SW 1271 (cell line): Measurements from ENCODE around the gene NR4A2.

Source experiments
- DNase-seq, 2 experiments: peaks; one replicate each; lab custom pipeline; 2025; lab: John Stamatoyannopoulos, UW

NR4A2 gene

GRCh38 chr2:156340377-156340776, 7.9 kb upstream of the NR4A2 start:
- no peak for DNase-seq

DNA sequence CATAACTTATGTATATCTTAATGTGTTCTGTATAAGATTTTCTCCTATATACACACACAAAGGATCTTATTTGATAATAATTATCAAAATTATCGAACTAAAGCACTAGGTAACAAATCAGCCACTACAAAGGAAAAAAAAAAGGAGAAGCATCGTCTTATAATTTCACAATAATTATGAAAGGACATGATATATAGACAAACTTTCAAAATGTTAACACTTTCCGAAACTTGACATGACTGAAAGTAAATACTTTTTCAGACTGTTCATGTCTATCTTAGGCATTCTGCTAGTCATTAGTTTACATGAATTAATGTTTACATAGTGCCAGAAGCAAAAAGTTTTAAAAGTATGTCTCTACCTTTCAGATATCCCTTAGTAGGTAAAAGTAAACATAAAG, 7.3 kb upstream of the NR4A2 start:
- no peak for DNase-seq

GRCh38 chr2:156339110-156339847, 6.8 kb upstream of the NR4A2 start:
- DNase-seq: no peak

- no peak for DNase-seq
Measured at GRCh38 chr2:156338578-156338977, 6.1 kb upstream of the NR4A2 start.

DNA sequence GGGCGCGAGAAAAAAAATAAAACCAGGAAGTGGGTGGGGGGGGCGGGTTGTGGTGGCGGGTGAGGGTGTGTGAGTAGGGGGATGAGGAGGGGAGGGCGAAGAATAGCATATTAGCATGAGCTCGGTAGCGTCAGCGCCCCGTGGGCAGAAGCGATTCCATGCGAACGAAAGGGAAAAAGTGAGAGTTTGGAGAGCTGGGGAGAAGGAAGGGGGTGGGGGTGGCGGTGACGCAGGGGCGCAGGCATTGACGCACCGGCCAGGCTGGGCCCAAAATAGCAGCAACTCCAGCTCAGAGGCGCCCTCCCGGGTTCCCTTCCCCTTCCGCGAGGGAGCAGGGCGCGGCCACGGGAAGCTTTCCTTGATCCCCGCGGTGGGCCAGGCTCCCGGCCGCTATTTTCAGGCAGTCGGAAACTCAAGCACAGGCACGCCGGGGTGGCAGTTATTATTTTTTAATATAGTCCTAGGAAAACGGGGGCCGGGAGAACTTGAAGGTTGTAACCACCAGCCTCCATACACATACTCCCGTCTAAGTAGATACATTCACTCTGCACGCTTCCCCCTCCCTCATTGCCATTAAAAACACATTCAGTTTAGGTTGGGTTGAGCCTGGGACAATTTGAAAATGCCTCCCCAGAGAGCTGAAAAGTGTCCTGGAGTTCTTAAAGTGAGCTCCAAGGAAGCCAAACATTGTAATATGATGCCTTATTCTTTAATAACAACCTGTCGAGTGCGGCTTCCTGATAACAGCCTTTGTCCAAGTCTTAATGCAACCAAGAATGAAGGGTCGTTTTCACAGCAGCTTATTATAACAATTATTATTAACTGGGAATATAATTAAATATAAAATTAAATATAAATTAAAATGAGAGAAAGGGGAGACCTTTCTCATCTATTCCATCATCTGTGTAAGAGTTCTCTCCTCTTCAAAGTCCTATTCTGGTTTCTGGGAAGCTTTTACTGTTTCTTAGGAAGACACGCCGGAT, 2.3 kb upstream of the NR4A2 start:
- DNase-seq: peak; percentile 62 to 78

DNA sequence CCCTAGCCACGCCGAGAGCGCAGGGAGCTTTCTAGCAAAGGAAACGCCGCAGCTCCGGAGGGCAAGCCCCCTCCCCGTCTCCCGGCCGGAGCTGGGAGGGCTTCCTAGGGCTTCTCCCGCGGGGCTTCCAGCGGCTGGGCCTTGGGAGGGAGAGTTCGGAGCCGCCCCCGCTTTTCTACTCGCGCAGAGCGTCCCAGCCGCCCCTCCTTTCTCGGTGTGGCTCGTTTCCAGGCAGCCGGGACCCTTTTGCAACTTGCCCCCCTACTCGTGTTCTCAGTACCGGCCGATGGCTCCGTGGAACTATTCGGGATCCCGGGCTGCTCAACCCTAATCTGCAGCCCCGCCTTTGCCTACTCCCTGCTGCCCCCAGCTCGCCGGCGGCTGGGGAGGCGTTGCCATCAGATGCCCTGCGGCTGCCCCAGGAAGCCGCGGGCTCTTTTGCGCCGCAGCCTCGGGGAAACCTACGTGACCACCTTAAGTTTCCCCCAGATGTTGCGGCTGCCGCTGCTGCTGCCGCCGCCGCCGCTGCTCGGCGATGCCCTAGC, 1.5 kb upstream of the NR4A2 start:
- DNase-seq: peak in 1 of 2 experiments; percentile 75

DNA sequence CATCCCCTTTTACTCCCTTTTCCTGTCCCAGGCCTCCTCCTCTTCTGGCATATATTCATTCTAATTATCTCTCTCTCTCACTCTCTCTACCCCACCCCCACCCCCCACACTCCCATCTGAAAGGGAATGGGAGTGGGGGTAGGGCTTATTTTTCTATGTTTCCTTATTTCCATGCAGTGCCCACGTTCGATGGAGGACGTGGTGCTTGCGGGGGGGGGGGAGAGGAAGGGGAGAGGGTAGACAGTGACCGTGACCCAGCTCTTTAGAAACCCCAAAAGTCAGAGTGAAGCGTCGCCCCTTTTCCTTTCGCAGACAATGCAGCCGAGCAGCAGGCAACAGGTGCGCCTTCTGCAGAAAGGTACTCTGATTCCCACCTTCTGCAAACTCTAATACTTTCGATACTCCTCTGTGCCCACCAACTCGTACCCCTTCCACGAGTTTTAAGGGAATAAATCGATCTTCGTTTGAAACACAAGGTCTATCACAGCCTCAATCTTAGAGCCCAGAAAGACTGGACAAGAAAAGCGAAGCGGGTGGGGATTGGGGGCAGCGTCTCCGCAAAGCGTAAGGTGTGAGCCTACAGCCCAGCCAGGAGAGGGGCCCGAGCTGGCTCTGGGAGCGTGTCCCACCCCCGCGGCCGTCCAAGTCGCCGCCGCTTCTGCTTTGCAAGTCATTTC, 891 bp upstream of the NR4A2 start:
- DNase-seq: no peak

- no peak for DNase-seq
Measured at GRCh38 chr2:156332284-156332533, 312 bp downstream of the NR4A2 start.

DNA sequence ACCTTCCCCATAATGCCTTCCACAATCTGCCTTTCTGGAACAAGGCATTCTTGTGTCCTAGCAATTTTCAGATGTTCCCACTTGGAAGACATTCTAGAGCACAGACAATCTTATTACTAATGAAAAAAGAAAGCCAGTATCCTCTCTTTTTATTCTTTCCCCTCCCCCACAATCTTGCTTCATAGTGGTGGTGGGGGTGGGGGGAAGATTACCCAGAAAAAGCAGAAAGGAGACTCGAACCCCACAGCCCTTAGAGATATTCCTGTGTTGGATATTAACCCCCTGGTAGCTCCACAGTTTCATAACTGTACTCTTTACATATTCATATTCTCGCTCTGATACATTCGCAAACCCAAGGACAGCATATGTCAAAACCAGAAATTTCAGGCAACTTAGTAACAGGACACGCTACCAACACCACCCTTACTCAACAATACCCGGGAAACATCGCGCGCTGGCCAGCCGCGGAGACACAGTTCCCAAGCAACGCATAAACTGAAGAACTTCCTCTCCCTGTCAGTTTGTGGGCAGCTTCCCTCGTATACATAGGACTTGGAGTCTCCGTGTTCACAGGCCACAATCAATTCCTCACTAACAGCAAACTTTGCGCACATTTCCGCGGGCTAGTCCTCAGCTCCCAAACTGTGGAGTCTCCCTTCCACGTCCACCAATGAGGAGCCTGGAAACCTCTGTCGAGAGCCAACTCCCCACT, 793 bp downstream of the NR4A2 start:
- DNase-seq: peak; percentile 14 to 56

DNA sequence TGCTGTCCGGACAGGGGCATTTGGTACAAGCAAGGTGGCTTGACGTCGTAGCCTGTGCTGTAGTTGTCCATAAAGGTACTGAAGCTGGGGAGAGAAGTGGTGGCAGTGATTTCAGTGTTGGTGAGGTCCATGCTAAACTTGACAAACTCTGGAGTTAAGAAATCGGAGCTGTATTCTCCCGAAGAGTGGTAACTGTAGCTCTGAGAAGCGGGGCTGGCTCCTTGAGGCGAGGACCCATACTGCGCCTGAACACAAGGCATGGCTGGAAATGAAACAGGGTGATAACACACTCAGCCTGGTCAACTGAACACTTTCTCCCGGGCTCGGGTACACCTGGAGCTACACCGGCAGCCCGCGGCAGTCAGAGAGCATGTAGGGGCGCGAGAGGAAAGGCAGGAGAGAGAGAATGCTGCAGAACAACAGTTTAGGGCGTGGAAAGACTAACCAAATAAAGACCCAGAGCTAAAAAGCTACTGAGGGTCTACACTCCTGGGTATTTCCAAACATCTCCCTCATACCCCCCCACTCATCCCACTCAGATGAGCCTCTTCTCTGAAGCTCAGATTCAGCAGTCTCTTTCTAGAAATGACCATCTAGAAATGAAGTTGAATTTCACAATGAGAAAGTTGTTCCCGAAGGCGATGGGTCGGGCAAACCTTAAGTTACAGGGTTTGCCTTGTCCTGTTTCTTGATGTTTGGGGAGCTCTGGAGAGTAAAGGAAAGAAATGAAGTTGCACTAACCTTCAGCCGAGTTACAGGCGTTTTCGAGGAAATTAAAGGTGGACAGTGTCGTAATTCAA, 2.4 kb downstream of the NR4A2 start:
- no peak for DNase-seq

DNA sequence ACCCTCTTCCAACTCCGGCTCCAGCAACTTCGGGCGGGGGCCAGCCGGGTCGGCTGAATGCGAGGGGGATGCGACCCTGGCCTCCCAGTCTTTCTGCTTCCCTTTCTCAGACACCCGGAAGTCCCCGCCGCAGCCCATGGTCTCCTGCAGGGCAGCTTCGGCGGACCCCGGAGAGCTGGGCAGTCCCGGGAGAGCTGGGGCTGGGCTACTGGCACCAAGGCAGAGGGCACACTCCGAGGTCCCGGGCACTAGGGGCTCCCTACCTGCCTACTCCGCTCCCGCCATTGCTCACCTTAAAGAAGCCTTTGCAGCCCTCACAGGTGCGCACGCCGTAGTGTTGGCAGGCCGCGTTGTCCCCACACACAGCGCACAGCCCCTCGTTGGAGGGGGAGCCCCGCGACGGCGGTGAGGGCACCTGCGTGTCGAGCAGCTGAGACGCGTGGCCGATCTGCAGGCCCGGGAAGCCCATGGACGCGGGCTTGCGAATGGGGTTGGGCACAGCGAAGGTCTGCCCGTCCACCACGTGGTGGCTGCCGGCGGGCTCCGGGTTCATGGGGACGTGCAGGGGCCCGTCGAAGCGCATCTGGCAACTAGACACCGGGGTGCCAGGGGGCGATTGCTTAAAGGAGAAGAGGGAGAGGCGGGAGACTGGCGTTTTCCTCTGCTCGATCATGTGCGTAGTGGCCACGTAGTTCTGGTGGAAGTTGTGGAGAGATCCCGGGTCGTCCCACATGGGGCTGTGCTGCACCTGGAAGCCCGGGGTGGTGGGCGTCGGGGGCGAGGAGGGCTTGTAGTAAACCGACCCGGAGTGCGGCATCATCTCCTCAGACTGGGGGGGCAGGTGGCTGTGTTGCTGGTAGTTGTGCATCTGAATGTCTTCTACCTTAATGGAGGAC, 3.2 kb downstream of the NR4A2 start:
- no peak for DNase-seq

GRCh38 chr2:156327835-156328695, 4.5 kb downstream of the NR4A2 start:
- no peak for DNase-seq

GRCh38 chr2:156326526-156327095, 5.9 kb downstream of the NR4A2 start:
- DNase-seq: no peak

DNA sequence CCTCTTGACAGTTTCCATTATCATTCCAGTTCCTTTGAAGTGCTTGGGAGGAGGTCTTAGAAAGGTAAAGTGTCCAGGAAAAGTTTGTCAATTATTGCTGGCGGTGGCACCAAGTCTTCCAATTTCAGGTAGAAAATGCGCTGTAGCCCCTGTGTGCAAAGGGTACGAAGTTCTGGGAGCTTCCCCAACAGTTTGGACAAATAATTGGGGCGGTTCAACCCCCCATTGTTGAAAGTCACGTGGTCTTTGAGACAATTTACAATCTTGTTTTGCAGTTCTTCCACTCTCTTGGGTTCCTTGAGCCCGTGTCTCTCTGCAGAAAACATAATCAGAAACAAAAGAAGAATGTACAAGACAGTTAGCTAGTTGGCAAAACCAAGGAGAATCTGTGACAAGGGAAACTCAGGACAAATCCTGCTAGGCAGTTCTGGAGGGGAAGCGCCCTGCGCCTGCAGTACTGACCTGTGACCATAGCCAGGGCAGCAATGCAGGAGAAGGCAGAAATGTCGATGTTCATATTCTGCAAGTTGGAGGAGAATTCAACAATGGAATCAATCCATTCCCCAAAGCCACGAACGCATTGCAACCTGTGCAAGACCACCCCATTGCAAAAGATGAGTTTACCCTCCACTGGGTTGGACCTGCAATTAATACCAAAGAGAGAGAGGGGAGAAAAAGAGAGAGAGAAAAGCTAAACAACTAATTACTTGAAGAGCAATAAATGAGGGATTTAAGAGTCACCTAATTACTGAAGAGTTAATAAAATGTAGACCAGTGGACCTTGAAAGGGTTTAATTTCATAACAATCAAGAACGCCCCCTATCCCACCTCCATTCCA, 6.6 kb downstream of the NR4A2 start:
- no peak for DNase-seq

DNA sequence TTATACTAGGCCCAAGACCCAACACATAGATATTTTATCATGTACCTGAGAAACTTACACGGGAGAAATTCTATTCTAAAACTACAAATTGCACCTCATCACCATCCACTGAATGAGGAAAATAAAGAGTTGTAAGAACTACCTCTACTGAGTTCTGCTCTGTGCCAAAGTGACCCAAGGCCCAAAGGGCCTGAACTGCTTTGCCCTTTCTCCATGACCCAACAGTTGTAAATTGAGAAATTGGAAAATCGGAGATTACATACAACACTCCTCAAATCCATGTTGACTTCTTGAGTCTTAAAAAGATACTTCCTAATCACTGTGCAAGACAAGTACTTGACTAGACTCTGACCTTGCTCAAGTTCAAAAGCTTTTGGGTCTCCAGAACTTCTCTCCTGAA, 8.8 kb downstream of the NR4A2 start:
- no peak for DNase-seq

DNA sequence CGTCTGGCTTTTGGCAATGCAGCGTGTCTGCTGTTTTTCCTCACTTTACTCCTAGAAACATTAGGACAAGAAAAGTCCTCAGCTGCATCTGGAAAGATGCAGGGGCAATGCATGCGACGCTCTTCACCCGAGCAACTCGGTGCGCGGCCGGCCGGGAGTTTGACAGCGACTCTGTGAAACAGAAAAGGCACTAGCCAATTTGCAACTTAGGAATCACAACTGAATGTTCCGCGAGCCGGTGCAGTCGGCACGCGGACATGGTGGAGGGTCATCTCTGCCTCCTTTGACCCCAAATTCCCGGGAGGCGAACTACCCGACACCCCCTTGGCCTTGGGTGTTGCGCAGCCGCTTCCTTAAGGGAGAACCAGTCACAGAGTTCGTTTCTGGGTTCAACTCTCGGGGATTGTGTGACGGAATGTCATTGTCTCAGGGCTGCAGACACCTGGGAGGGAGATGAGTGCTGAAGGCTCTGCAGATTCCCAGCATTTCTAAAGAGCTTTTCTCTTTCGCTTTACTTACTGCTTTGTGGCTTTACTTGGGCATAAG, 9.8 kb downstream of the NR4A2 start:
- DNase-seq: no peak

DNA sequence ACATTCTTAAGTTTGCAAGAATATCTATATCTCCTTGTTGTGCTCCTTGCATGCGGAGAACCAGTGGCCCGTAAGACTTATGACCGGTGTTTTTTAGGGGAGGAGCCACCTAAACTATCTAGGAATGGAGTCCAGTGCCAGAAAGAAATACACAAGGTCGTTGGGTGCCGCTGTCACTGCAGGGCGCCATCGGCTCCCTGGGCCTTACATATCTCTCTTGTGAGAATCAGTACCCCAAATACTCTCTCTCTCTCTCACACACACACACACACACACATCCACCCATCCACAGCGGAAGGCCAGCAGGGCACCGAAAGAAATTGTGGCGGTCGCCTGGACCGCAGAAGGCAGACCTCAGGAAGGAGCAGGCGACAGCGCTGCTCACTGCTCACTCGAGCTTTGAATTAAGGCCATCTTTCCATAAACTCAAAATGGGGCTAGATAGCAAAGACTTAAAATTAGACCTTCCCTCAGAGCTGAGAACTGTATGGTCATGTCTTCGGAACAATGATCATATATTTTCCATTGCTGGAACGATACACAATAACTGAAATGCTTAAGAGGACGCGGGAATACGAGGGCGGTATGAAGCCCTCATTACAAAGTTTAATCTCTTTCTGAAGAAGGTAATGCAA, 10.4 kb downstream of the NR4A2 start:
- DNase-seq: no peak
